NCI-H774 (cell line): ENCODE data around the gene HHATL.

ENCODE experiments used
- DNase-seq: peaks from one replicate; lab custom pipeline; 2025; lab: John Stamatoyannopoulos, UW

The HHATL gene

DNA sequence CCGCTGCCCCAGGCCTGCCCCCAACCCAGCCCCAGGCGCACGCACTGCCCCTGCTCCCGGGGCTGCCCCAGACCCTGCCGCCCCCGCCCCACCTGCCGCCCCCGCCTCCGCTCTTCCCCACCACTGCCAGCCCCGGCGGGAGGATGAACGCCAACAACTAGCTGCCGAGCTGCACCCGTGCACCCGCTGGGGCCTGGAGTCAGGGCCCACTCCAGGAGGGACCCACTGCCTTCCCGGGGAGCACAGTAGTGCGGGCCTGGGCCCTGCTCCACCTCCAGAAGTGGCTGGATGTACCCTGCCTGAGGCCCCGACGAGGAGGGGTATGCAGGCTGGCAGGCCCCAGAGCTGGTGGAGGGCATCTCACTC, 38.2 kb downstream of the HHATL start:
- no peak for DNase-seq

- no peak for DNase-seq
Observed at GRCh38 chr3:42663581-42664437, 38.8 kb downstream of the HHATL start.

GRCh38 chr3:42662813-42663535, 39.6 kb downstream of the HHATL start:
- no peak for DNase-seq

GRCh38 chr3:42662037-42662812, 40.4 kb downstream of the HHATL start:
- DNase-seq = no peak

DNA sequence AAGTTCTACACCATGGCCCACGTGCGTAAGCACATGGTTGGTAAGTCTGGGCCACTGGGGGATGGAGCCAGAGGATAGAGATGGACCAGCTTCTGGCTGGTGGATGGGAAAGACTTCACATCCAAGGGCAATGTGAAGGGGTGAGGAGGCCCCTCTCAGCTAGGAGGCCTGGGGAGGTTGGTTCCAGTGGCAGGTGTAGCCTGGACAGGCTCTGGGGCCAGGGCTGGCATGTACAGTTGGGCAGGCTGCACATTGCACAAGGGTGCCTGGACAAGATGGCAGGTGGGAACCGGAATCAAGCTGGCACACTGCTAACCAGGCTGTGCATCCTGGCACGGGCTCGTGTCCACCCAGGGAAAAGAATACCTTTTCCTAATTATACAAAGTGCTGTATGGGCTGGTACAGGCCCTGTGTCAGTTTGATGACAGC, 41.0 kb downstream of the HHATL start:
- no peak for DNase-seq

DNA sequence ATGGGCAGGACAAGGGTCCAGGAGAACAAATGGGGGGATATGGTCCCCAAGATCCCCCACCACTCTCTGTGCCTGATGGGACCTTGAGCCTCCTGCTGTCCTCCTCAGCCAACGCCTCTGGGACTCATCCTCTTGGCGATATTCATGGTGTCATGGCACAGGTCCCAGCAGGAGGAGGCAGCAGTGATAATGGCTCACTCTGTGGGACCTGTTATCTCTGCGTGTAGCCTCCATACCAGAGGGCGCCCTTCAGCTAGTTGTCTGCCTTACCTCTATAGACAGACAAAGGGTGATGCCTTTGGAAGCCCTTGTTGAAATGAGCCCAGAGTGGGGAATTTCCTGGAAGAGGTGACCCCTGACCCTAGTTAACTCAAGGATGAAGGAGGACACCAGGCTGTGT, 41.7 kb downstream of the HHATL start:
- no peak for DNase-seq

DNA sequence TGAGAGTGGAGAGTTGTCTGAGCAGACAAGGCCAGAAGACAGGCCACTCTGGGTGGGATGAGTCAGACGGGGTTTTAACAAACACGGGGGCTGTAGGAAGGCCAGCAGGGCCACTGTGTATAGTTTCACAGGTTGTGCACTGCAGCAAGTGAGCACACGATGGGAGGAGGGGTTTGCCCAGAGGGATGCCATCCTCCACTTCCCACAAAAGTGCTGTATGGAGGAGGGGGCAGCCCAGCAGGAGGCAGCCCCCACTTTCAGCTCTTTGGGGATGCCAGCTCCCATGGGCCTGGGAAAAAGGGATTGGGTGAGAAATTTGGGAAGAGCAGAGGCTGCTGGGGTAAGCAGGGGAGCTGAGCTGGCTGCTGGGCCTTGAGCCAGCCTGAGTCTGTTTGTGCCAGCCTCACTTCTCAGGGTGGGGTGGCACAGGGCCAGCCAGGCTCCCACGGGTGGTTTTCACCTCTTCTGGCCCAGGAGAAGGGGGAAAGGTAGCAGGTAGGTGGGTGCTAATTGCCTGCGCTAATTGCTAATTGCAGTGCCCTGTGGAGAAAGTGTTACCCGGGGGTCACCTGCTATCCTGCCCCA, 42.4 kb downstream of the HHATL start:
- no peak for DNase-seq

DNA sequence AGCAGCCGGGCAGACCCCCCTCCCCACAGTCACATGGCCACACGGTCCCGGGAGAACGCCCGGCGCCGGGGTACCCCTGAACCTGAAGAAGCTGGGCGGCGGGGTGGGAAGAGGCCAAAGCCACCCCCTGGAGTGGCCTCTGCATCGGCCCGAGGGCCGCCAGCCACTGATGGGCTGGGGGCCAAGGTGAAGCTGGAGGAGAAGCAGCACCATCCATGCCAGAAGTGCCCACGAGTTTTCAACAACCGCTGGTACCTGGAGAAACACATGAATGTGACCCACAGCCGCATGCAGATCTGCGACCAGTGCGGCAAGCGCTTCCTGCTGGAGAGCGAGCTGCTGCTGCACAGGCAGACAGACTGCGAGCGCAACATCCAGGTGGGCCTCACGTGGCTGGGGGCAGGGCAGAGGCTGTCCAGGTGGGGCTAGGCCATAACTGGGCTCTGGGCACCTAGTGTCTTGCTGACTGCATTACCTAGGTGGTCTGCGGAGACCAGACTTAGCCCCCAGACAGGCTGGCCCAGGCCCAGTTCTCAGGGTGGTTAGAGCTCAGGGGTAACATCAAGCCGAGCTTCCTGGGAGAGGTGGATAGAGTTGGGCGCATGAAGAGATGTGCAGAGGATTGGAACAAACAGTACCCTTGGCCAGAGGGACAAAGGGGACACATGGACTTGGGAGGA, 43.0 kb downstream of the HHATL start:
- DNase-seq = no peak

DNA sequence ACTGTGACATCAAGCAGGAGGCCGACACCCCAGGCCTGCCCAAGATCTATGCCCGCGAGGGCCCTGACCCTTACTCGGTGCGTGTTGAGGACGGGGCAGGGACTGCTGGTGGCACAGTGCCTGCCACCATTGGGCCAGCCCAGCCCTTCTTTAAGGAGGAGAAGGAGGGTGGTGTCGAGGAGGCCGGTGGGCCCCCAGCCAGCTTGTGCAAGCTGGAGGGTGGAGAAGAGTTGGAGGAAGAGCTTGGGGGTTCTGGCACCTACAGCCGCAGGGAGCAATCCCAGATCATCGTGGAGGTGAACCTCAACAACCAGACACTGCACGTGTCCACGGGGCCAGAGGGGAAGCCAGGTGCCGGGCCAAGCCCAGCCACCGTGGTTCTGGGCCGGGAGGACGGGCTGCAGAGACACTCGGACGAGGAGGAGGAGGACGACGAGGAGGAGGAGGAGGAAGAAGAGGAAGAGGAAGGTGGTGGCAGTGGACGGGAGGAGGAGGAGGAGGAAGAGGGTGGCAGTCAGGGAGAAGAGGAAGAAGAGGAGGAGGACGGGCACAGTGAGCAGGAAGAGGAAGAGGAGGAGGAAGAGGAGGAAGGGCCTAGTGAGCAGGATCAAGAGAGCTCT, 43.7 kb downstream of the HHATL start:
- DNase-seq = no peak

DNA sequence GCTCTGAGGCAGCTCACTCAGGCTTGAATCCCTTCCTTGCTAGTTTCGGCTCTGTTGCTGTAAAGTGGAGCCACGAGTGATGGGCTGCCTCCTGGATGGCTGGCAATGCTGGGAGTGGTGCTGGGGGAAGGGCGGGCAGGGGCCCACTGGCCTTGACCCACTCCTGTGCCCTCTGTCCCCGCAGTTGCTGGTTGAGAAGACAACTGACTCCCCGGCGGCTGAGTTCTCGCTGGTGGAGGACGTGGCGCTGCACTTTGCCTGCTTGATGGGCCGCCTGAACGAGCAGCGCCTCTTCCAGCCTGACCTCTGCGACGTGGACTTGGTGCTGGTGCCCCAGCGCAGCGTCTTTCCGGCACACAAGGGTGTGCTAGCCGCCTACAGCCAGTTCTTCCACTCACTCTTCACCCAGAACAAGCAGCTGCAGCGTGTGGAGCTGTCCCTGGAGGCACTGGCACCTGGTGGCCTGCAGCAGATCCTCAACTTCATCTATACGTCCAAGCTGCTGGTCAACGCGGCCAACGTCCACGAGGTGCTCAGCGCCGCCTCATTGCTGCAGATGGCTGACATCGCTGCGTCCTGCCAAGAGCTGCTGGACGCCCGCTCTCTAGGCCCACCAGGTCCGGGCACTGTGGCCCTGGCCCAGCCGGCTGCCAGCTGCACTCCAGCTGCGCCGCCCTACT, 44.4 kb downstream of the HHATL start:
- no peak for DNase-seq

DNA sequence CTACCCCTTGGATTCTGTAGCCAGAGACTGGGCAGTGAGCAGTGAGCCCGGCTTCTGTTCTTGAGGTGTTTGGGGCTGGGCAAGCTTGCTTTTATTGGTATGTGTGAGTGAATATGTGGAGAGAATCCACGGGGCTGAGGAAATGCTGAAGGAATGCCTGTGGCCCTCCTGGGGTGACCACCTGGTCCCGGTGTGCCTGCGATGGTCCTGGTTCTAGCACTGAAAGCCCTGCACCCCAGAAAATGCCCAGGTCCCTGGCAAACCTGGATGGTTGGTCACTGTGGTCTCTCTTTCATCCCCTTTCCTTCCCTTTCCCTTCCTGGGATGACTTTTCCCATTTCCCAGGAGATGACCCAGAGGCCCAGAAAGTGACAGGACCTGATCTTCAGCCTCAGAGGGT, 44.9 kb downstream of the HHATL start:
- DNase-seq = no peak

DNA sequence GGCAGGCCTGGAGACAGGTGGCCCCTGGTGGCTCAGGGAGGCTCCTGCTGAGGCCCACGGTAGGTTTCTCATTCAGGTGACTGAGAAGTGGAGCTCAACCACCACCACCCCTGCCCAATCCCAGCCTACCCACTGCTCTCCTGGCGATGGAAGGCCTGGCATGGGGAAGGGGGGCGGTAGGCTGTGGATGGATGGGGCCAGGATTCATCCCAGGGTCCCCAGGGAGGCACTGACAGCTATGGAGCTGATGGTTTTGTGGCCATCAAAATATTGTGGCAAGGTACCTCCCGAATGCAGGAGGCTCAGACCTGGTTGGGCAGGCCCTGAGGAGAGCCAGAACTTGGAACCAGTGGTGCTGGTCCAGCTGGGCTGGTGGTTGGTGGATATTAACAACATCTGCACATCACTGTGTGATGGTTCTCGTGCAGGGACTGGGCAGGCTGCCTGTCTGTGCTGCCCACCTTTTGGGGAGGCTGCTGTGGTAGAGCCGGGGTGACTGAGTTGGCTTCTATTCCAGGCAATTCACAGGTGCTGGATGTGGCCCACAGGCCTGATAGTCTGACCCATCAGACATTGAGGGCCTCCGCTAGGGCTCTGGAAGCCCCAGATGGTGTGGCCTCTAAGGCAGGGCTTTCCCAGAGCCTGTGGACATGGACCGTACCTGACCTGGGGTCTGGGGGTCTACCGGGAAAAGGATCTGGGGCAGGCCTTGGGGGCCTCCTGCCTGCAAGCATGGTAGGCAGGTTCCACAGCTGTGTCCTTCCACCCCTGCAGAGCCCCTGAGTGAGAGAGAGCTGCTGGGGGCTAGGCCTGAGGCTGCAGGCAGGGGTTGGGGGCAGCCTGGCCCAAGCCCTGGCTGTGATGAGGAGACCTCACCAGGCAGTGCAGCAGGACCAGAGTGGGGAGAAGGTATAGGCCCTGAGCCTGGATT, 45.7 kb downstream of the HHATL start:
- no peak for DNase-seq

DNA sequence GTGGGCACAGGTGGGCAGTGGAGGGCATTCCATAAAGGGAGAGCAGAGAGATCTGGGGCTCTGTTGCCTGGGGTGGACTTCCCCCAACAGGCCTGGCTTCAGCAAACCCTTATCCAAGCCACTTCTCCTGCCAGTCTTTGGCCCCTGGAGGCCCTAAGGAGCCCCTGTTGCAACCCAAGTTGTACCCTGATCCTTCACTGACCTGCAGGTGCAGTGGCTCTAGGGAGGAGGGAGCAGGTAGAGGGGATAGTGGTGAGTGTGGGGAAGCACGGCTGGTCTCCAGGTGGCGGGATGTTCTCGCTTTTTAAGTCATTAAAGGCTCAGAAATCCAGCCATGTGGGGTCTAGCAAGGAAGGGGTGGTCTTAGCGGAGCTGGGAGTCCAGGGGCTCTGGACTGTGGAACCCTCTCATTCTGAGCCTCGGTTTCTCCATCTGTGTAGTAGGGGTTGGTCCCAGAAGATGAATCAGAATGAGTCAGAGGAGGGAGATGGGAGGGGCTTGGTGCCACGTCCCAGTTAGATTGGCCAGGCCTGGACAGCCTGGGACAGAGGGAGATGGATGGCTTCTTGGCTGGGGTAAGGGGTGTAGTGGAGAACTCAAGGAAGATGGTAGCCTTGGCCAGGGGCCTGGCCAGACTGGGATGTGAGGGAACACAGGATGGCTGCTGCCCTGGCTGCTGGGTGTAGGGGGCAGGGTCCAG, 46.5 kb downstream of the HHATL start:
- no peak for DNase-seq

GRCh38 chr3:42655331-42655888, 47.2 kb downstream of the HHATL start:
- DNase-seq = no peak

GRCh38 chr3:42654331-42655201, 48.0 kb downstream of the HHATL start:
- DNase-seq = no peak

DNA sequence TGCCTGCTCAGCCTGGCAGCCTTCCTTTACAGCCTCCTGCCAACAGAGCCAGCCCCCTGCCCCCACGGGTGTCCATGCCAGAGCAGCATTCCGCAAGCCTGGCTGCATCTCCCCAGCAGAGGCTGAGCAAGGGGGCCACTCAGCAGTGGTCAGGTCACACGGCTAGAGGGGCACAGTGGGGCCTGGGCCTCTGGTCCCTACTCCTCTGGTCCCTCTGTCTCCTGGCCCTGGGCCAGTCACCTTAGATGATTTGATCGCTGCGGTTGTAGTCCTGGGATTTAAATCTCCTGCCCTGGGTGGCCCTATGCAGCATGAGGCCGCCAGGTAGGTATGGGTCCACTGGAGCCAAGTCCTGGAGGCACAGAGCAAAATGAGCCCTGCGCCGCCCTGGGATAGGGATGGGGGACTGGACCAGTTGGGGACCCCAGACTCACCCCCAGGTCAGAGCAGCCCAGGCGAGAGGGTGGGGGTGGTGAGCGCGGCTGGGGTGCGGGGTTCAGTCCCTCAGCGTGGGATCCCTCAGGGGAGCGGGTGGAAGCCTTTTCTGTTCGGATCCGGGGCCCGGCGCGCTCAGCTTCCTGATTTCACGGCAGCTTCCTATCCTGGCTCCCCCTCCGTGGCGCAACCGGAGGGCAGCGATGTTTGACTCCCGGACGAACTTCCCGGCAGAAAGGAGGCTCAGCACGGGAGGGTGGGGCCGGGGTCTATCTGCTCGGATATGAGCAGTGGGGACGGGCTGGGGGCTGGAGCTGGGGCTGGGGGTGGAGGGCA, 48.9 kb downstream of the HHATL start, which contains the start of gene ZBTB47:
Gene ZBTB47 (plus strand): TSS at position 138 of the 771 bp plus-strand sequence. CDS start 4,659 bp downstream, outside the sequence.
- DNase-seq = no peak

DNA sequence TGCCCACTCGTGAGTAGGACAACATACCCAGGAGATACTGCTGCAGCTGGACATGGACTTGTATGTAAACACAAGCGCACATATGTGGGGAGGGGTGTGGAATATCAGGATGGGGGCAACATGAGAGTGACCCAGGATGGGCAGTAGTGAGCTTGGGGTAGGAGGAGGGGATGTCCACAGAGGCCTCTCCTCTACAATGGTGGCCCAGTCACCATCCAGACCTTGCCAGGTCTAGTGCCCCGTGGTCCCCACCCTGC, 49.4 kb downstream of the HHATL start:
- no peak for DNase-seq
